ENCODE results near the gene VPS4B.
"Not testable (repeated sequence)": the region's sequence is repeated elsewhere in the genome, so short reads cannot be mapped to it uniquely, and the experiment has no call there.

VPS4B gene

DNA sequence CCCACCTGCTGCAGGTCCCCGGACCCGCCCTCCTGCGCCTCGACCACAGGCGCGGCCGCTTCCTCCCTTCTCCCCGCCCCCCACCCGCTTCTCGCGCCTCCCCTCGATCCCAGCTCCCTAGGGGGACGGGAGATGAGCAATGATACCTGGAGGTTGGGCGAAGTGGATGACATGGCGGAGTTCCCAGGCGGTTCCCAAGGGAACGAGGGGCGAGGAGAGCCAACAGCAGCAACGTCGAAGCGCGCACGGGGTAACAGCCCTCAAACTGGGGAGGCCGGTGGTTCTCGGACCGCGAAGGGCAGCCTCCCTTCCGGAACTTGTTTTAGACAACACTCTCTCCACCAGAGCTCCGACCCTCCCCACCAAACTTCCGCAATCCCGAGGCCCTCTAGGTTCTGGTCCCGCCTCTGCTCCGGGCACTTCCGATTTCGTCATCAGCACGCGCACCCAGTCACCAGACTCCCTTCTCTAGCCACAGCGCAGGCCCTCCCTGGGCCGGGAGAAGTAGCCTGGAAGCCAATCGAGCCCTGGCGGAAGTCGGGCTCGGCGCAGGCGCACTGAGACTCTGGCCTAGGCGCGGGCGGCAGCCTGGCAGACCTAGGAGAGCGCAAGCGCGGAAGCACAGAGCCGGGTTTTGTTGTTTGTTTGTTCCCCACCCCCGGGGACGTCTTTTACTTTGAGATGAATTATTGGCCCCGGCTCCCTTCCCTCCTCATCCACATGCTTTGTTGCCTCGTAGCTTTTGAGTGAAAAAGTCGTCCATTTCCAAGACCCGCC is at the start of gene VPS4B:
VPS4B (minus strand) TSS at position 390 of the 777 bp plus-strand sequence; CDS start at position 173, 217 bp downstream.
- Histone ChIP-seq H3K4me1 (ENCODE audit: control insufficient read depth, insufficient read depth, low read length) (peaks cover 15% of the 10 kb centered on the region), H3K27me3 (ENCODE audit: control insufficient read depth, insufficient read depth, low read length) (no peaks in the 10 kb centered on the region), H3K9me3 (ENCODE audit: control insufficient read depth, insufficient read depth, low read depth, low read length) (no peaks in the 10 kb centered on the region)

GRCh38 chr18:63470751-63471150 is 48.5 kb upstream of the VPS4B start:
- H3K36me3 ChIP-seq (ENCODE audit: control insufficient read depth, insufficient read depth, low read length), result no peaks in the 10 kb centered on the region
- H3K27me3 ChIP-seq (ENCODE audit: control insufficient read depth, insufficient read depth, low read length), result no peaks in the 10 kb centered on the region
- no peaks in the 10 kb centered on the region for H3K4me1 ChIP-seq (ENCODE audit: control insufficient read depth, insufficient read depth, low read length)
- no peak overlapping the region for H3K4me3 ChIP-seq (ENCODE audit: low read depth, low read length)
- no peak overlapping the region for H3K27ac ChIP-seq (ENCODE audit: low read depth, low read length)
- no peak overlapping the region for H3K9ac ChIP-seq (ENCODE audit: low read length)
- H3K9me3 ChIP-seq (ENCODE audit: control insufficient read depth, insufficient read depth, low read depth, low read length), result no peaks in the 10 kb centered on the region

More for the DNA sequence above, at the start of gene VPS4B:
- H3K36me3 ChIP-seq (ENCODE audit: control insufficient read depth, insufficient read depth, low read length), result peaks cover 12% of the 10 kb centered on the region
- H3K4me3 ChIP-seq (ENCODE audit: low read depth, low read length), result peak within 1 kb of the TSS; percentile 97
- peak within 1 kb of the TSS; percentile 78 for H3K27ac ChIP-seq (ENCODE audit: low read depth, low read length)
- H3K9ac ChIP-seq (ENCODE audit: low read length), result peak within 1 kb of the TSS; percentile 91

DNA sequence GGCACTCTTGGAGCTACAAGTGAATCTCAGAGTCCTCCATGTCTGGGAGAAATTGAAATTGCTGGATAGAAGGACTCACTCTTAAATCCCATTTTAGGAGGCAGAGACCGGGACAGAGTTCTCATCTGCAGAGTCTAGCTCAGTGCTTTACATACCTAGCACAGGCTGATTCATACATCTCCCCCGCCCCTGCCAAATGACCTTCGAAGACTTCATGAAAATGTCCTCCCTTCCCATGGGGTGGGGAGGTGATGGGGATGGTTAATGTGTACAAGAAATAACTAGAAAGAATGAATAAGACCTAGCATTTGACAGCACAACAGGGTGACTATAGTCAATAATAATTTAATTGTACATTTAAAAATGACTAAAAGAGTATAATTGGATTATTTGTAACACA is 46.3 kb upstream of the VPS4B start:
- H3K27ac ChIP-seq (ENCODE audit: low read depth, low read length), result no peak overlapping the region
- no peak overlapping the region for H3K4me3 ChIP-seq (ENCODE audit: low read depth, low read length)
- H3K9ac ChIP-seq (ENCODE audit: low read length), result no peak overlapping the region
- H3K36me3 ChIP-seq (ENCODE audit: control insufficient read depth, insufficient read depth, low read length), result no peaks in the 10 kb centered on the region
- no peaks in the 10 kb centered on the region for H3K27me3 ChIP-seq (ENCODE audit: control insufficient read depth, insufficient read depth, low read length)
- H3K9me3 ChIP-seq (ENCODE audit: control insufficient read depth, insufficient read depth, low read depth, low read length), result no peaks in the 10 kb centered on the region
- H3K4me1 ChIP-seq (ENCODE audit: control insufficient read depth, insufficient read depth, low read length), result no peaks in the 10 kb centered on the region

DNA sequence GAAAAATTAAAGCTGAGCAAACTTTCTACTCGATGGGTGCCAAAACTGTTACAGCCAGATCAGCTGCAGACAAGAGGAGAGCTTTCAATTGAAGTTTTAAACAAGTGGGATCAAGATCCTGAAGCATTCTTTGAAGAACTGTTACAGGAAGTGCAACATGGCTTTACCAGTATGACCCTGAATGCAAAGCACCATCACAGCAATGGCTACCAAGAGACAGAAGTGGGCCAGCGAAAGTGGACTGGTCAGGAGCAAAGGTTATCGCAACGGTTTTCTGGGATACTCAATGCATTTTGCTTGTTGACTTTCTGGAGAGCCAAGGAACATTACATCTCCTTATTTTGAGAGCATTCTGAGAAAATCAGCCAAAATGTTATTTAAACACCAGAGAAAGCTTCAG is 45.4 kb upstream of the VPS4B start:
- no peak overlapping the region for H3K9ac ChIP-seq (ENCODE audit: low read length)
- H3K4me1 ChIP-seq (ENCODE audit: control insufficient read depth, insufficient read depth, low read length), result no peaks in the 10 kb centered on the region
- no peaks in the 10 kb centered on the region for H3K36me3 ChIP-seq (ENCODE audit: control insufficient read depth, insufficient read depth, low read length)
- no peaks in the 10 kb centered on the region for H3K27me3 ChIP-seq (ENCODE audit: control insufficient read depth, insufficient read depth, low read length)
- H3K27ac ChIP-seq (ENCODE audit: low read depth, low read length), result no peak overlapping the region
- no peak overlapping the region for H3K4me3 ChIP-seq (ENCODE audit: low read depth, low read length)
- H3K9me3 ChIP-seq (ENCODE audit: control insufficient read depth, insufficient read depth, low read depth, low read length), result no peaks in the 10 kb centered on the region

DNA sequence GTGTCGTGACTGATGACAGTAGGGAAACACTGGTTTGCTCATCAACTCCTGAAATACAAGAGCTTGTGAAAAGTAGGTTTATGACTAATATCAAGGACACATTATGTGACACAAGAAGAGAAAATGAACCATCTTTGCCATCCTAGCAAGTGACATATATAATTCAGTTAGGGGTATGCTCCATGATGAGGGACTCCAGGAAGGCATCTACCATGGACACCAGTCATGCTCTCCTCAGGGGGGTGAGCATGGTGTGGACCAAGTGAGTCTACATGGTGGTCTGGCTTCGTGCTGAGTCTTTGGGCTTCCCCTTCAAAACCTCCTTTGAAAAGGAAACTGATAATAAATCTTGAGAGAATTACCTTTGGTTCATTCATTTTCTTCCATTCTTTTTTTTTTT is 42.8 kb upstream of the VPS4B start:
- Histone ChIP-seq H3K27me3 (ENCODE audit: control insufficient read depth, insufficient read depth, low read length) (no peaks in the 10 kb centered on the region), H3K4me1 (ENCODE audit: control insufficient read depth, insufficient read depth, low read length) (no peaks in the 10 kb centered on the region), H3K9ac (ENCODE audit: low read length) (no peak overlapping the region)

GRCh38 chr18:63464434-63464833 is 42.2 kb upstream of the VPS4B start:
- H3K4me1 ChIP-seq (ENCODE audit: control insufficient read depth, insufficient read depth, low read length), result no peaks in the 10 kb centered on the region
- H3K9ac ChIP-seq (ENCODE audit: low read length), result no peak overlapping the region
- no peaks in the 10 kb centered on the region for H3K27me3 ChIP-seq (ENCODE audit: control insufficient read depth, insufficient read depth, low read length)
- no peaks in the 10 kb centered on the region for H3K36me3 ChIP-seq (ENCODE audit: control insufficient read depth, insufficient read depth, low read length)
- no peaks in the 10 kb centered on the region for H3K9me3 ChIP-seq (ENCODE audit: control insufficient read depth, insufficient read depth, low read depth, low read length)
- no peak overlapping the region for H3K27ac ChIP-seq (ENCODE audit: low read depth, low read length)
- H3K4me3 ChIP-seq (ENCODE audit: low read depth, low read length), result no peak overlapping the region

More for the DNA sequence above, 42.8 kb upstream of the VPS4B start:
- H3K27ac ChIP-seq (ENCODE audit: low read depth, low read length), result no peak overlapping the region
- no peak overlapping the region for H3K4me3 ChIP-seq (ENCODE audit: low read depth, low read length)
- no peaks in the 10 kb centered on the region for H3K36me3 ChIP-seq (ENCODE audit: control insufficient read depth, insufficient read depth, low read length)
- H3K9me3 ChIP-seq (ENCODE audit: control insufficient read depth, insufficient read depth, low read depth, low read length), result no peaks in the 10 kb centered on the region

DNA sequence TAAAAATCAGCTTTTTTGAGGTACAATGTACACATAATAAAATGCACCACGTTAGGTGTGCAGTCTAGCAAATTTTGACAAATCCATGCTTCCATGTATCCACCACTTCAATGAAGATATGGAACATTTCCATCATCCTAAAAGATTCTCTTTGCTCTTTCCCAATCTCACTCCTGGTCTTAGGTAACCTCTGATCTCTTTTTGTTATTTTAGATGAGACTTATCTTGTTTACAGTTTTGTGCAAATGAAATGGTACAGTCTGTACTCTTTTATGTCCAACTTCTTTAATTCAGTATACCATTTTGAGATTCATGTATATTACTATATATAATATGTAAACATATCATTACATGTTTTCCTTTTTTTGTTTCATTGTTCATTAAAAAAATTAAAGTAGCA is 38.1 kb upstream of the VPS4B start:
- no peaks in the 10 kb centered on the region for H3K9me3 ChIP-seq (ENCODE audit: control insufficient read depth, insufficient read depth, low read depth, low read length)

GRCh38 chr18:63457977-63458376 is 35.7 kb upstream of the VPS4B start:
- H3K9ac ChIP-seq (ENCODE audit: low read length), result no peak overlapping the region

More for the DNA sequence above, 38.1 kb upstream of the VPS4B start:
- H3K27me3 ChIP-seq (ENCODE audit: control insufficient read depth, insufficient read depth, low read length), result no peaks in the 10 kb centered on the region
- no peak overlapping the region for H3K27ac ChIP-seq (ENCODE audit: low read depth, low read length)
- no peaks in the 10 kb centered on the region for H3K36me3 ChIP-seq (ENCODE audit: control insufficient read depth, insufficient read depth, low read length)
- no peaks in the 10 kb centered on the region for H3K4me1 ChIP-seq (ENCODE audit: control insufficient read depth, insufficient read depth, low read length)
- H3K9ac ChIP-seq (ENCODE audit: low read length), result no peak overlapping the region
- no peak overlapping the region for H3K4me3 ChIP-seq (ENCODE audit: low read depth, low read length)

DNA sequence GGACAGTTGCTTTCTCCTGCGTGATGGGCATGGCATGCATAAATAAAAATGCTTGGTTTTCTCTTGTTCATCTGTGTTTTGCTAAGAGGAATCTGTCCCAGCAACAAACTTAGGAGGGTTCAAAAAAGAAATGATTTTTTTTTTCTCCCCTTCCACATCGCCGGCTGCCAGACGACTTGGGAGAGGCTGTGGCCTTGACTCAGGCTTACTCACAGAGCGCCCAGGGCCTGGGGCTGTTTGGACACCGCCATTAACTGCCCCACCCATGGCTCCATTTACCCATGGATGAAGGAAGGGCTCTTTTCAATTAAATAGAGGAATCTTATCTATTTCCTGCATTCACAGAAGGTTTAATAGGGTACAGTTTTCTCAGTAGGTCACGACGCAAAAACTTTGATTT is 32.2 kb upstream of the VPS4B start:
- no peak overlapping the region for H3K27ac ChIP-seq (ENCODE audit: low read depth, low read length)
- no peaks in the 10 kb centered on the region for H3K36me3 ChIP-seq (ENCODE audit: control insufficient read depth, insufficient read depth, low read length)
- H3K4me1 ChIP-seq (ENCODE audit: control insufficient read depth, insufficient read depth, low read length), result peaks cover 5% of the 10 kb centered on the region; the same call in 1 of the 2 replicates
- H3K4me3 ChIP-seq (ENCODE audit: low read depth, low read length), result no peak overlapping the region
- peaks cover 2% of the 10 kb centered on the region; the same call in 1 of the 2 replicates for H3K9me3 ChIP-seq (ENCODE audit: control insufficient read depth, insufficient read depth, low read depth, low read length)
- no peaks in the 10 kb centered on the region for H3K27me3 ChIP-seq (ENCODE audit: control insufficient read depth, insufficient read depth, low read length)
- no peak overlapping the region for H3K9ac ChIP-seq (ENCODE audit: low read length)

More at GRCh38 chr18:63457977-63458376, 35.7 kb upstream of the VPS4B start:
- no peaks in the 10 kb centered on the region for H3K36me3 ChIP-seq (ENCODE audit: control insufficient read depth, insufficient read depth, low read length)
- H3K4me1 ChIP-seq (ENCODE audit: control insufficient read depth, insufficient read depth, low read length), result 0 out of 2 replicates have a peak, but pooled peaks cover 5% of the 10 kb centered on the region
- no peak overlapping the region for H3K4me3 ChIP-seq (ENCODE audit: low read depth, low read length)
- no peaks in the 10 kb centered on the region for H3K9me3 ChIP-seq (ENCODE audit: control insufficient read depth, insufficient read depth, low read depth, low read length)
- no peaks in the 10 kb centered on the region for H3K27me3 ChIP-seq (ENCODE audit: control insufficient read depth, insufficient read depth, low read length)
- no peak overlapping the region for H3K27ac ChIP-seq (ENCODE audit: low read depth, low read length)

DNA sequence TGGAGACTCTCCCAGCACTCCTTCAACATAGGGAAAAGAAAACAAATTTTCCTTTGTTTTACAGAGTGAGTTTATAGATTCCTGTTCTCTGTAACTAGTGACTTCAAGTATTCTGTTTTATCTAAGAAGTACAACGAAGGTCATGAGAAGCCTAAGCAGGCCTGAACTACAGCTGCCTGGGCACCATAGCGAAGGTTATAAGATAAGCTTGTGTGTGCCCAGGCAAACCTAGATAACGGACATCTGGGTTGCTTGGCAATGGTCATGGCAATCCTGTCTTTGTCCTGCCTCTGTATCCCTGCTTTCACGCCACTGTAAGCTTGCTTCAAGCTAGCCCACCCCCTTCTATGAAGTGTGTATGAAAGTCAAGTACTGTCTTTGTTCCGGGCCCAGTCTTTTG is 30.5 kb upstream of the VPS4B start:
- not testable (repeated sequence) for H3K27me3 ChIP-seq (ENCODE audit: control insufficient read depth, insufficient read depth, low read length); H3K9me3 ChIP-seq (ENCODE audit: control insufficient read depth, insufficient read depth, low read depth, low read length); H3K4me1 ChIP-seq (ENCODE audit: control insufficient read depth, insufficient read depth, low read length); H3K9ac ChIP-seq (ENCODE audit: low read length); H3K36me3 ChIP-seq (ENCODE audit: control insufficient read depth, insufficient read depth, low read length); H3K4me3 ChIP-seq (ENCODE audit: low read depth, low read length); H3K27ac ChIP-seq (ENCODE audit: low read depth, low read length)

DNA sequence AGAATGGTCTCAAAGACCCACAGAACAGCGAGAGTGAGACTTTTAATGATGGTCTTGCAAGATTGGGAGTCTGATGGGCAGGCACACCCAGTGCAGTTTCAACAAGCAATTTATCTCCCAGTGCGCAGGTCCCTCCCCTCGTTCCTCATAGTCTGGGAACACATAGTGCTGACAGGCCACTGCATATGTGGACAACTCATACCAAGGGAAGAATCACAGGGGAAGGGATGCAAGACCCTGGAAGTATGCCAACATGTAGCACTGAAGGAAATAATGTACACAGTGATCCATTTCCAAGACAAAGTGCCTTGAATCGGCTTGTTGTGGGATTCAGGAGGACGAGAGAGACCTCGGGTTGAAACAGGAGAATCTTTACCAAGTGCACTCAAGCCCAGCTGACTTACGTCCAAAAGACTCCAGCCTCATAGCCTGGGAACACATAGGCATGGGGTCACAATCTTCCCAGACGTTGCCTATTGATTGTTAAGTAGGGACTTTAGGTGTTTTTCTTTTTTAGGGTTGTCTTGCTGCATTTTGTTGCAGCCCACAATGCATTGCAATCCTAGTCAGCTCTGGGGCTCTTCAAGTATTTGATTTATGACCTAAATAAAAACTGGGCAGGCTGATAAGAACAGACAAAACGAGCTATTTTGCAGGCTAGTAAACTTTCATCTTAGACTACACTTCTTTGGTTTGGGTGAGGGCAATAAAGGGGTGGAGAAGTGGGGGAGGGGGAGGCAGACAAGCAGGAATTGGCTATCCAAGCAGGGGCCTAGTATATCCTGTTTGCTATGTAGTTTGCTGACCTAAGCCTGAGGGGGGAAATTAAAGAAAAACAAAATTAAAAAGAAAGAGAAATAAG is 29.8 kb upstream of the VPS4B start:
- H3K27me3 ChIP-seq (ENCODE audit: control insufficient read depth, insufficient read depth, low read length), result no peaks in the 10 kb centered on the region
- H3K4me1 ChIP-seq (ENCODE audit: control insufficient read depth, insufficient read depth, low read length), result peaks cover 5% of the 10 kb centered on the region; the same call in 1 of the 2 replicates
- no peak overlapping the region for H3K9ac ChIP-seq (ENCODE audit: low read length)
- no peaks in the 10 kb centered on the region for H3K36me3 ChIP-seq (ENCODE audit: control insufficient read depth, insufficient read depth, low read length)
- H3K27ac ChIP-seq (ENCODE audit: low read depth, low read length), result no peak overlapping the region
- H3K9me3 ChIP-seq (ENCODE audit: control insufficient read depth, insufficient read depth, low read depth, low read length), result peaks cover 2% of the 10 kb centered on the region; the same call in 1 of the 2 replicates
- H3K4me3 ChIP-seq (ENCODE audit: low read depth, low read length), result no peak overlapping the region

All from HUES6 (cell line).